Endodermal cell (in vitro differentiated cells): ENCODE measurements around the gene CLDN9. TPM values are rescaled to one million over a fixed set of nuclear protein-coding genes. Genes with fewer than 3 reads are reported as not detected.

Source experiments
- DNase-seq: peaks from one replicate; pipeline ENCODE4 v3.0.0-alpha.2; 2017
- H3K27ac ChIP-seq: 2 replicates; pipeline ENCODE4 v1.5.1; 2013; ENCODE audit warnings: mild to moderate bottlenecking, low read depth, low read length, moderate library complexity
- H3K27me3 ChIP-seq: 2 replicates; pipeline ENCODE4 v1.6.1; 2013; ENCODE audit warnings: mild to moderate bottlenecking, low read length, moderate library complexity; ENCODE audit not compliant: insufficient read depth, control insufficient read depth, poor library complexity, severe bottlenecking
- H3K36me3 ChIP-seq: 2 replicates; pipeline ENCODE4 v1.7.0; 2013; ENCODE audit warnings: mild to moderate bottlenecking, low read length, moderate library complexity; ENCODE audit not compliant: control insufficient read depth, insufficient read depth
- H3K4me1 ChIP-seq: one replicate; pipeline ENCODE4 v1.7.0; 2013; ENCODE audit warnings: low read length; ENCODE audit not compliant: control insufficient read depth, insufficient read depth
- H3K4me3 ChIP-seq: 2 replicates; pipeline ENCODE4 v1.5.1; 2013; ENCODE audit warnings: mild to moderate bottlenecking, low read length, moderate library complexity
- H3K9ac ChIP-seq: 2 replicates; pipeline ENCODE4 v1.6.1; 2013; ENCODE audit warnings: mild to moderate bottlenecking, low read length, moderate library complexity; ENCODE audit not compliant: poor library complexity, severe bottlenecking; ENCODE audit errors: extremely low read depth
- H3K9me3 ChIP-seq: 2 replicates; pipeline ENCODE4 v1.6.1; 2013; ENCODE audit warnings: mild to moderate bottlenecking, low read length, moderate library complexity; ENCODE audit not compliant: control insufficient read depth
- H3K27ac Mint-ChIP-seq: 2 replicates; pipeline ENCODE4 v1.8.0; 2020; ENCODE audit warnings: mixed read lengths
- H3K27me3 Mint-ChIP-seq: 2 replicates; pipeline ENCODE4 v1.8.0; 2021; ENCODE audit warnings: mild to moderate bottlenecking, mixed read lengths; ENCODE audit not compliant: insufficient read depth
- H3K36me3 Mint-ChIP-seq: 2 replicates; pipeline ENCODE4 v1.8.0; 2020; ENCODE audit warnings: low read depth, mixed read lengths
- H3K4me1 Mint-ChIP-seq: 2 replicates; pipeline ENCODE4 v1.8.0; 2020; ENCODE audit warnings: mixed read lengths
- H3K4me3 Mint-ChIP-seq: 2 replicates; pipeline ENCODE4 v1.8.0; 2020; ENCODE audit warnings: mild to moderate bottlenecking, moderate library complexity, mixed read lengths
- H3K9me3 Mint-ChIP-seq: 2 replicates; pipeline ENCODE4 v1.8.0; 2020; ENCODE audit warnings: mild to moderate bottlenecking, mixed read lengths
- WGBS, 2 experiments: methylation state at CpG; one replicate each; pipeline versions ENCODE4 v1.1.5 to v1.1.7; 2013; ENCODE audit warnings: missing lambda C conversion rate in 2 of 2, mixed read lengths in 1 of 2; ENCODE audit not compliant: insufficient coverage in 1 of 2, insufficient read length in 1 of 2; 5-methylcytosine and 5-hydroxymethylcytosine counted together
- total RNA-seq, 2 donors: library from RNA; stranded (reverse); fragmentation: NEBNext Ultra II Directional in 1 of 2; extraction: Animal tissue kit (Norgen Biotek cat#: 25700) in 1 of 2; gene quantifications; 2 replicates in 1 of 2; 3 replicates in 1 of 2; pipeline ENCODE4 v1.2.1, GENCODE V29; 2021
- TF ChIP-seq, protein P1 (sequence below): fragments of 200-600 bp; sonication (generic); conservative IDR thresholded peaks from 2 replicates; pipeline ENCODE4 v1.5.0; 2021; ENCODE audit warnings: antibody characterized with exemption, mild to moderate bottlenecking

CLDN9 gene
- total RNA-seq, 2 donors from 2014 or later = 0.18 TPM; not detected in 1

DNA sequence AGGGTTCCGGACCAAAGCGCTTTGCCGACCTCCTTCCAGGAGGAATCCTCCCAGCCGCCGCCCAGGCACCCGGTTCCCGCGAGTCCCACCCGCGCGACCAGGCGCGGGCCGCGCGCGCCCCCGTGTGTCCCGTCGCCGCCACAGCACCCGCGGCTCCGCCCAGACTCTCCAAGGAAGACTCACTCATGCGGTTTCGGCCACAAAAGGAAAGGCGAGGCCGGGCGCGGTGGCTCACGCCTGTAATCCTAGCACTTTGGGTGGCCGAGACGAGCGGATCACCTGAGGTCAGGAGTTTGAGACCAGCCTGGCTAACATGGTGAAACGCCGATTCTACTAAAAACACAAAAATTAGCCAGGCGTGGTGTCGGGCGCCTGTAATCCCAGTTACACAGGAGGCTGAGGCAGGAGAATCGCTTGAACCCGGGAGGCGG lies 29.0 kb upstream of the CLDN9 start:
- H3K9ac ChIP-seq = no peak overlapping the region

DNA sequence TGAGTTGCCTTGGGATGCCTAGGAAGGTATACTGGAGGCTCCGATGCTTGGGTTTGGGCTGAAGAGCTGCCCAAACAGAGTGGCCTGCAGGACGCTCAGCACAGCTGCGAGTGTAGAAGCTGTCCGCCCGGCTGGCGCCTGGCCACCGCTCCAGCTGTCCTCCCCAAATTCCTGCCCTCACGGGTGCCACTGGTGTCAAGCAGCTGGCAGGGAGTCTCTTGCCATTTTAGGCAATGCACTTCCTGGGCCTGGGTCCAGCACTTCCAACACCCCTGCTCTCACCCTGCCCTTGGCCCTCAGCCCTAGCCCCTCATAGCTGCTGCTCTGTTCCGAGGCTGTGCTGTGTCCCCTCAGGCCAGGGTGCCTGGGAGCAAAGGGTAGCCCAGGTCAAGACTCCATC lies 27.3 kb upstream of the CLDN9 start:
- Histone ChIP-seq H3K27ac (no peak overlapping the region), H3K4me1 (peaks cover 3% of the 10 kb centered on the region), H3K4me3 (no peak overlapping the region), H3K27me3 (no peaks in the 10 kb centered on the region), H3K9ac (no peak overlapping the region), H3K36me3 (no peaks in the 10 kb centered on the region), H3K9me3 (no peaks in the 10 kb centered on the region)
- no peaks in the 10 kb centered on the region for H3K36me3 Mint-ChIP-seq
- H3K4me1 Mint-ChIP-seq = peaks cover 28% of the 10 kb centered on the region
- H3K27me3 Mint-ChIP-seq = no peaks in the 10 kb centered on the region
- no peak overlapping the region for H3K4me3 Mint-ChIP-seq
- TF ChIP-seq, protein P1, sequence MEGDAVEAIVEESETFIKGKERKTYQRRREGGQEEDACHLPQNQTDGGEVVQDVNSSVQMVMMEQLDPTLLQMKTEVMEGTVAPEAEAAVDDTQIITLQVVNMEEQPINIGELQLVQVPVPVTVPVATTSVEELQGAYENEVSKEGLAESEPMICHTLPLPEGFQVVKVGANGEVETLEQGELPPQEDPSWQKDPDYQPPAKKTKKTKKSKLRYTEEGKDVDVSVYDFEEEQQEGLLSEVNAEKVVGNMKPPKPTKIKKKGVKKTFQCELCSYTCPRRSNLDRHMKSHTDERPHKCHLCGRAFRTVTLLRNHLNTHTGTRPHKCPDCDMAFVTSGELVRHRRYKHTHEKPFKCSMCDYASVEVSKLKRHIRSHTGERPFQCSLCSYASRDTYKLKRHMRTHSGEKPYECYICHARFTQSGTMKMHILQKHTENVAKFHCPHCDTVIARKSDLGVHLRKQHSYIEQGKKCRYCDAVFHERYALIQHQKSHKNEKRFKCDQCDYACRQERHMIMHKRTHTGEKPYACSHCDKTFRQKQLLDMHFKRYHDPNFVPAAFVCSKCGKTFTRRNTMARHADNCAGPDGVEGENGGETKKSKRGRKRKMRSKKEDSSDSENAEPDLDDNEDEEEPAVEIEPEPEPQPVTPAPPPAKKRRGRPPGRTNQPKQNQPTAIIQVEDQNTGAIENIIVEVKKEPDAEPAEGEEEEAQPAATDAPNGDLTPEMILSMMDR = no peak
- 85 to 93% methylated on average over 2 to 9 of the region's 9 CpGs for WGBS, 2 experiments
- no peaks in the 10 kb centered on the region for H3K9me3 Mint-ChIP-seq
- H3K27ac Mint-ChIP-seq = no peak overlapping the region
- no peak for DNase-seq

More for the DNA sequence above, 29.0 kb upstream of the CLDN9 start:
- peak; percentile 97 for DNase-seq
- no peaks in the 10 kb centered on the region for H3K9me3 Mint-ChIP-seq
- no peak overlapping the region for H3K27ac Mint-ChIP-seq
- Histone ChIP-seq H3K36me3 (no peaks in the 10 kb centered on the region), H3K27ac (no peak overlapping the region), H3K4me1 (peaks cover 3% of the 10 kb centered on the region), H3K4me3 (no peak overlapping the region), H3K9me3 (no peaks in the 10 kb centered on the region), H3K27me3 (no peaks in the 10 kb centered on the region)
- 19 to 34% methylated on average over 21 to 42 of the region's 42 CpGs for WGBS, 2 experiments
- H3K27me3 Mint-ChIP-seq = no peaks in the 10 kb centered on the region
- H3K4me3 Mint-ChIP-seq = peak overlapping the region; percentile 34
- TF ChIP-seq, protein P1 = peak; percentile 95
- peaks cover 26% of the 10 kb centered on the region for H3K4me1 Mint-ChIP-seq
- peaks cover 2% of the 10 kb centered on the region for H3K36me3 Mint-ChIP-seq

DNA sequence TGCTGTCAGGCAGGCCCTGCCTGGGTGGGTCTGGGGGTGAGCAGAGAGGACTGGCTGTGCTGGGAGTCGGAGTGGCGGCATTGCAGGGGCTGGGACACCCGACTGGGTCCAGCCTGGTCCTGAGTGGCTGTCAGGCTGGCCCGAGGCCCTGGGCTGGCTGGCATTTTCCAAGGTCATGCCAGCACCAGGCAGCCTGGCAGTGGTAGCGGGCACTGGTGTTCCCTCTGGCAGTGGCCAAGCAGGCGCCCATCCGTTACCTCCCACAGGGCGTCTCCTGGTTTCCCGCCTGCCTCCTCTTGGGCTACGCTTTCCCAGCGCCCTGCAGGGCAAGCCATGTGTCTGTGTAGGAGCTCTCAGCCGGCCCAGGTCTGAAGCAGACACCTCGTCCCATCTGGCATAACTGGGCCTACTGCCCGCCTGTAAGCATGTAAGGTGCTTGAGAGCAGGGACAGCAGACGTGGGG lies 26.8 kb upstream of the CLDN9 start:
- no peak overlapping the region for H3K27ac ChIP-seq
- Mint-ChIP-seq H3K9me3 (no peaks in the 10 kb centered on the region), H3K36me3 (no peaks in the 10 kb centered on the region), H3K27me3 (no peaks in the 10 kb centered on the region), H3K4me3 (no peak overlapping the region), H3K27ac (no peak overlapping the region), H3K4me1 (peaks cover 27% of the 10 kb centered on the region)
- H3K4me3 ChIP-seq = no peak overlapping the region
- WGBS, 2 experiments = 93 to 97% methylated on average over 9 to 15 of the region's 15 CpGs
- H3K36me3 ChIP-seq = no peaks in the 10 kb centered on the region
- TF ChIP-seq, protein P1 = no peak
- no peak overlapping the region for H3K9ac ChIP-seq
- peak; percentile 55 for DNase-seq
- no peaks in the 10 kb centered on the region for H3K27me3 ChIP-seq
- peaks cover 3% of the 10 kb centered on the region for H3K4me1 ChIP-seq
- no peaks in the 10 kb centered on the region for H3K9me3 ChIP-seq
